Measurements from ENCODE around the gene SPDYE2B.
"Not testable (repeated sequence)": the region's sequence is repeated elsewhere in the genome, so short reads cannot be mapped to it uniquely, and the experiment has no call there.

The SPDYE2B gene

GRCh38 chr7:102690602-102691001 is 40.5 kb downstream of the SPDYE2B start:
- not testable (repeated sequence) for H3K36me3 ChIP-seq (ENCODE audit: control insufficient read depth, insufficient read depth, low read length); H3K4me3 ChIP-seq (ENCODE audit: low read depth, low read length); H3K27me3 ChIP-seq (ENCODE audit: control insufficient read depth, insufficient read depth, low read length); H3K4me1 ChIP-seq (ENCODE audit: control insufficient read depth, insufficient read depth, low read length); H3K9ac ChIP-seq (ENCODE audit: low read depth, low read length); H3K9me3 ChIP-seq (ENCODE audit: control insufficient read depth, insufficient read depth, low read length)

DNA sequence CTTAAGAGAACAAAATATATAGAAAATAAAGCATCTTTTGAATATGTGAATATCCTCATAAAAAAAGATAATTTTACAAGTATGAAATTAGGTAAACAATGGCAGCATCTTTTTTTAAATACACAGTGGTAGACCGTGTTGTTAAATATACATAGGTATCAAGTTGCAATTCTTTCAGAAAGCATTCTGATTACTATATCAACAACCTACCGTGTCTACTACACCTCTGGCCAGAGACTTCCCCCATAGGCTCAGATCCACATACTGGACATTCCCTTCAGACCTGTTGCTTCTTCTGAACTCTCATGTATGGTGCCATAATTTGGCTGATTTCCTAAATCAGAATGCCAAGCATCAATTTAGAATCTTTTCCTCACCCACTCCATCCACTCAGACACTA is 43.9 kb downstream of the SPDYE2B start:
- not testable (repeated sequence) for H3K36me3 ChIP-seq (ENCODE audit: control insufficient read depth, insufficient read depth, low read length); H3K9me3 ChIP-seq (ENCODE audit: control insufficient read depth, insufficient read depth, low read length); H3K27me3 ChIP-seq (ENCODE audit: control insufficient read depth, insufficient read depth, low read length); H3K9ac ChIP-seq (ENCODE audit: low read depth, low read length); H3K4me1 ChIP-seq (ENCODE audit: control insufficient read depth, insufficient read depth, low read length); H3K4me3 ChIP-seq (ENCODE audit: low read depth, low read length)

DNA sequence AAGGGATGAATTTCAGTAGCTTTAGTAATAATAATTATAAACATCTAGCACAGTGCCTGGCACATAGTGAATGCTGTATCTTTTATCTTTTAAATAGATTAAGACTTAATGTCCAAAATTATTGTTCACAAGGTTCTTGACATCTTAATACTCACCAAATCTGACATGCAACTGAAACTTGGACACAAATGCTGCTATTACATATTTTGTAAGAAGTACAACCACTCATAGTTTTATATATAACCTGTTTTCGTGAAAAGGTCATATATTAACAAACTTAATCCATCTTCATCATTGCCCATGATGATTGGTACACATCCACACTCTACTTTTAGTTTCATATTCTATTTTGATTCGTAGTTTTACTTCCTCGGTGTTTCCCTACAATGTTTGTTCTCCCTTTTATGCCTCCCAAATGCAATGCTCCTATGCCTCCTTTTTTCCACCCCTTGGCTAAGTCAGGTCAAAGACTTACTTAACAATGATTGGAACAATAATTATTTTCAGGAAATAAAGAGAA is 45.0 kb downstream of the SPDYE2B start:
- not testable (repeated sequence) for H3K27me3 ChIP-seq (ENCODE audit: control insufficient read depth, insufficient read depth, low read length); H3K9ac ChIP-seq (ENCODE audit: low read depth, low read length)

DNA sequence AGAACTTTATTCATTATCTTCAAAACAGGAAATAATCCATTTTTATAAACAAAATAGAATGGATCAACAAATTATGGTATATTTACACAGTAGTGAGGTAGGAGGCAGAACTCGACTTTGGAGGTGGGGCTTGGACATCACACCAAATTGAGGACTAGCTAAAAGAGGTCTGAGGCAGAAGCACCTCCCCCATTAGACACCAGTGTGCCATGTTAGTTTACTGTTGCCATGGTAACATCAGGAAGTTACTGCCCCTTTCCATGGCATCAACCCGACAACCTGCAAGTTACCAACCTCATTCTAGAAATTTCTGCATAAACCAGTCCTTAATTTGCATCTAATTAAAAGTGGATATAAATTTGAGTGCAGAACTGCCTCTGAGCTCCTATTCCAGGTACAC is 45.9 kb downstream of the SPDYE2B start:
- H3K4me1 ChIP-seq (ENCODE audit: control insufficient read depth, insufficient read depth, low read length); H3K36me3 ChIP-seq (ENCODE audit: control insufficient read depth, insufficient read depth, low read length); H3K4me3 ChIP-seq (ENCODE audit: low read depth, low read length); H3K9me3 ChIP-seq (ENCODE audit: control insufficient read depth, insufficient read depth, low read length); H3K27me3 ChIP-seq (ENCODE audit: control insufficient read depth, insufficient read depth, low read length); H3K9ac ChIP-seq (ENCODE audit: low read depth, low read length): not testable (repeated sequence)

More for the DNA sequence above, 45.0 kb downstream of the SPDYE2B start:
- H3K4me3 ChIP-seq (ENCODE audit: low read depth, low read length); H3K9me3 ChIP-seq (ENCODE audit: control insufficient read depth, insufficient read depth, low read length); H3K4me1 ChIP-seq (ENCODE audit: control insufficient read depth, insufficient read depth, low read length); H3K36me3 ChIP-seq (ENCODE audit: control insufficient read depth, insufficient read depth, low read length): not testable (repeated sequence)

GRCh38 chr7:102697642-102698512 is 47.8 kb downstream of the SPDYE2B start:
- H3K27me3 ChIP-seq (ENCODE audit: control insufficient read depth, insufficient read depth, low read length); H3K36me3 ChIP-seq (ENCODE audit: control insufficient read depth, insufficient read depth, low read length); H3K9ac ChIP-seq (ENCODE audit: low read depth, low read length); H3K9me3 ChIP-seq (ENCODE audit: control insufficient read depth, insufficient read depth, low read length); H3K4me1 ChIP-seq (ENCODE audit: control insufficient read depth, insufficient read depth, low read length); H3K4me3 ChIP-seq (ENCODE audit: low read depth, low read length): not testable (repeated sequence)

DNA sequence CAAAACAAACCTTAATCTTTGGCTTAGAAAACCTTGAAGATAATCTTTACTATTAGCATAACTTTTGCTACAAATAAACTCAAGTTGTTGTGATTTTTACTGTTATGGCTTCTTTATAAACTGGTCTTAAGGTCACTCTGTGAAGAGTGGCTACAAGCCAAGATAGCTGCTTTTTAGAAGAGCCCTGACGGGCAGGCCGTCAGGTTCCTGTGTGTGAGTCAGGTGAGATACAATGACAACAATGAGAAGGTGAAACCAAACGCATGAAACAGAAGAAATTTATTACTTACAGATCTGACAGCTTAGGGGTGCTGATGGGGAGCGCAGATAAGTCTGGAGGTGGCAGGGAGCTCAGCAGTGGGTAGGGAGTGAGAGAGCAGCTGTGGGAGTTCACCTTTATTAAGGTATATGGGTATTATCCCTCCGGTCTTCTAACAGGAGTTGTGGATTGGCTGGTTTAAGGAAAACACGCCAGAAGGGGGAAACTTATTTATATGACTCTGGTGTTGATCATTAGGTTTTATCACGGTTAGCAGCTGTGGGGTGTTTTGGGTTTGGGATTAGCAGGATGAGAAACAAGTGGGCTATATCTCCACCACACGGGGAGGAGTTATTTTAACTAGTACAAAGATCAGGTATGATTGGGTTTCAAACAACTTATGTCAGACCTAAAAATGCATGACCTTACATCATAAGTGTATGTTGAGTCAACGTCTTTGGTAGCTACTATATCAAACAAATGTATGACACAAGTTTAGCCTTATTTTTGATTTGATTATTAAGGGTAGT is 49.0 kb downstream of the SPDYE2B start:
- not testable (repeated sequence) for H3K4me1 ChIP-seq (ENCODE audit: control insufficient read depth, insufficient read depth, low read length); H3K27me3 ChIP-seq (ENCODE audit: control insufficient read depth, insufficient read depth, low read length); H3K36me3 ChIP-seq (ENCODE audit: control insufficient read depth, insufficient read depth, low read length); H3K4me3 ChIP-seq (ENCODE audit: low read depth, low read length); H3K9me3 ChIP-seq (ENCODE audit: control insufficient read depth, insufficient read depth, low read length); H3K9ac ChIP-seq (ENCODE audit: low read depth, low read length)
